Activated CD8-positive, alpha-beta T cell treated with anti-CD3 and anti-CD28 coated beads for 36 hours (primary cell): ENCODE results near the gene CENATAC. TPM values are rescaled to one million over a fixed set of nuclear protein-coding genes. Genes with fewer than 3 reads are reported as not detected.
A peak's percentile ranks its signal among the peaks of the same experiment; 100 is the strongest.

Source experiments
- ATAC-seq: fragments of 200-7000 bp; cut with Tn5 transposase; one replicate; pipeline ENCODE4 v1.10.0; 2021; ENCODE audit warnings: mild to moderate bottlenecking, moderate library complexity
- CTCF ChIA-PET: fragments of 350-600 bp; sonication (Branson Sonifier 250); formaldehyde crosslinking; loops from one replicate; lab custom pipeline; 2021; ENCODE audit warnings: antibody characterized with exemption; lab: Charles Lee
- POLR2A ChIA-PET: fragments of 350-600 bp; sonication (Branson Sonifier 250); formaldehyde crosslinking; loops from one replicate; lab custom pipeline; 2021; ENCODE audit warnings: antibody characterized with exemption; lab: Charles Lee
- DNase-seq: peaks from one replicate; pipeline ENCODE4 v3.0.0-alpha.2; 2020
- H3K27ac Mint-ChIP-seq: one replicate; pipeline ENCODE4 v1.8.0; 2021; ENCODE audit warnings: mild to moderate bottlenecking, mixed read lengths
- H3K27me3 Mint-ChIP-seq: one replicate; pipeline ENCODE4 v1.8.0; 2021; ENCODE audit warnings: mixed read lengths
- H3K36me3 Mint-ChIP-seq: one replicate; pipeline ENCODE4 v1.8.0; 2021; ENCODE audit warnings: low read depth, mixed read lengths
- H3K4me1 Mint-ChIP-seq: one replicate; pipeline ENCODE4 v1.8.0; 2021; ENCODE audit warnings: low read depth, mixed read lengths
- H3K4me3 Mint-ChIP-seq: one replicate; pipeline ENCODE4 v1.8.0; 2021; ENCODE audit warnings: mild to moderate bottlenecking, moderate library complexity, mixed read lengths
- H3K9me3 Mint-ChIP-seq: one replicate; pipeline ENCODE4 v1.8.0; 2021; ENCODE audit warnings: mixed read lengths
- intact Hi-C: fragments of 100-400 bp; cut with micrococcal nuclease; formaldehyde crosslinking; loops from one replicate; pipeline ENCODE4 v1.10.0; 2022
- total RNA-seq, 2 experiments: library from RNA; stranded (reverse); gene quantifications; one replicate each; pipeline ENCODE4 v1.2.3, GENCODE V29; 2021
- TF ChIP-seq, protein P1 (sequence below): fragments of 200-600 bp; IDR thresholded peaks from one replicate; pipeline ENCODE4 v1.8.0; 2022; ENCODE audit warnings: antibody characterized with exemption, mild to moderate bottlenecking

Gene CENATAC
- total RNA-seq, 2 experiments from 2014 or later: 22.0 to 24.1 TPM

DNA sequence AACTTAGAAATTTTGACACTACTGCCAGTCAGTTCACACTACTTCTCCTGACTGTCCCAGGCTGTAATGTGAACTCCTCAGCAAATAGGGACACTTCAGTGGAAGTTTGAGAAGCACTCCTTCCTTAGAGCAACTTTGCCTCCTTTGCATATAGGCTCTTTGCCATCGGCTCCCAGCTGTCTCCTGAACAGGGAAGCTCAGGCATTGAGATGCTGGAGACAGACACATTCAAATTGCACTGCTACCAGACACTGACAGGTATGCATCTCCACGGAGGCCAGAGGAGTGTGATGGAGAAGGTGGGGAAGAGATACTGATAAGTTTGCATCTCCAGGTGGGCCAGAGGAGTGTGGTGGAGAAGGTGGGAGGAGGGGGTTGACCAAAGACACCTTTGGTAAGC, 22.1 kb downstream of the CENATAC start:
- Mint-ChIP-seq H3K27me3 (no peaks in the 10 kb centered on the region), H3K4me1 (peaks cover 57% of the 10 kb centered on the region), H3K4me3 (peak overlapping the region; percentile 99), H3K36me3 (peaks cover 73% of the 10 kb centered on the region), H3K9me3 (no peaks in the 10 kb centered on the region), H3K27ac (peak overlapping the region; percentile 99)
- ATAC-seq: no peak
- ChIA-PET CTCF (interaction anchor here (1.3 to 1.7 kb wide), 3 partner anchors 10 to 16 kb away, joined by 3 to 6 read pairs (median 5); partner anchors contain the start of gene SLC37A4), POLR2A (interaction anchor here (0.7 to 8.6 kb wide), 12 partner anchors 8 to 248 kb away, joined by 3 to 106 read pairs (median 8); partner anchors contain the start of genes C2CD2L, CENATAC, HYOU1 and SLC37A4)
- DNase-seq: no peak
- TF ChIP-seq, protein P1, sequence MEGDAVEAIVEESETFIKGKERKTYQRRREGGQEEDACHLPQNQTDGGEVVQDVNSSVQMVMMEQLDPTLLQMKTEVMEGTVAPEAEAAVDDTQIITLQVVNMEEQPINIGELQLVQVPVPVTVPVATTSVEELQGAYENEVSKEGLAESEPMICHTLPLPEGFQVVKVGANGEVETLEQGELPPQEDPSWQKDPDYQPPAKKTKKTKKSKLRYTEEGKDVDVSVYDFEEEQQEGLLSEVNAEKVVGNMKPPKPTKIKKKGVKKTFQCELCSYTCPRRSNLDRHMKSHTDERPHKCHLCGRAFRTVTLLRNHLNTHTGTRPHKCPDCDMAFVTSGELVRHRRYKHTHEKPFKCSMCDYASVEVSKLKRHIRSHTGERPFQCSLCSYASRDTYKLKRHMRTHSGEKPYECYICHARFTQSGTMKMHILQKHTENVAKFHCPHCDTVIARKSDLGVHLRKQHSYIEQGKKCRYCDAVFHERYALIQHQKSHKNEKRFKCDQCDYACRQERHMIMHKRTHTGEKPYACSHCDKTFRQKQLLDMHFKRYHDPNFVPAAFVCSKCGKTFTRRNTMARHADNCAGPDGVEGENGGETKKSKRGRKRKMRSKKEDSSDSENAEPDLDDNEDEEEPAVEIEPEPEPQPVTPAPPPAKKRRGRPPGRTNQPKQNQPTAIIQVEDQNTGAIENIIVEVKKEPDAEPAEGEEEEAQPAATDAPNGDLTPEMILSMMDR: no peak
- intact Hi-C loops: no loop called here

DNA sequence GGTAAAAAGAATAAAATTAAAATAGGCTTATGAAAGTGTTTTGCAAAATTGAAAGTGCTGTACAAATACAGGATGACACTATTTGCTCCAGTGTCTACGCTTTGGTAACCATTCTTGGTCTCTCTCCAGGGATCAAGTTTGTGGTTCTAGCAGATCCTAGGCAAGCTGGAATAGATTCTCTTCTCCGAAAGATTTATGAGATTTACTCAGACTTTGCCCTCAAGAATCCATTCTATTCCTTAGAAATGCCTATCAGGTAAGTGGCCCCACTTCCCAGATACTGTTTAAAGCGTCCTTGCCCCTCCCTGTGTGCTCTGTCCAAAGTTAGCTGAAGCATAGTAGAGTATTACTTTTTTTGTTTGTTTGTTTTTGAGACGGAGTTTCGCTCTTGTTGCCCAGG, 23.7 kb downstream of the CENATAC start:
- CTCF ChIA-PET: interaction anchor here (1.7 kb wide), 1 partner anchor 32 kb away, joined by 3 read pairs; no protein-coding TSS in a partner anchor
- Mint-ChIP-seq H3K36me3 (peaks cover 63% of the 10 kb centered on the region), H3K9me3 (no peaks in the 10 kb centered on the region), H3K27me3 (no peaks in the 10 kb centered on the region), H3K27ac (peak overlapping the region; percentile 39), H3K4me3 (peak overlapping the region; percentile 12), H3K4me1 (peaks cover 48% of the 10 kb centered on the region)
- POLR2A ChIA-PET: interaction anchor here (1.7 kb wide), 1 partner anchor 24 kb away, joined by 5 read pairs; the partner anchor contains the start of gene CENATAC
- TF ChIP-seq, protein P1: no peak
- no peak for DNase-seq
- no peak for ATAC-seq
- intact Hi-C loops: no loop called here

GRCh38 chr11:119023741-119024140, 25.8 kb downstream of the CENATAC start:
- DNase-seq: no peak
- H3K9me3 Mint-ChIP-seq: no peaks in the 10 kb centered on the region
- intact Hi-C loops: no loop called here
- peak overlapping the region; percentile 52 for H3K27ac Mint-ChIP-seq
- no peak overlapping the region for H3K4me3 Mint-ChIP-seq
- no peak for ATAC-seq
- POLR2A ChIA-PET: interaction anchor here (2.3 to 8.4 kb wide), 2 partner anchors 7 to 24 kb away, joined by 10 to 98 read pairs; partner anchors contain the start of genes RPS25 and TRAPPC4
- H3K36me3 Mint-ChIP-seq: peaks cover 58% of the 10 kb centered on the region
- peaks cover 50% of the 10 kb centered on the region for H3K4me1 Mint-ChIP-seq
- CTCF ChIA-PET: interaction anchor here (3.3 kb wide), 1 partner anchor 32 kb away, joined by 8 read pairs; no protein-coding TSS in a partner anchor
- TF ChIP-seq, protein P1: no peak
- no peaks in the 10 kb centered on the region for H3K27me3 Mint-ChIP-seq

DNA sequence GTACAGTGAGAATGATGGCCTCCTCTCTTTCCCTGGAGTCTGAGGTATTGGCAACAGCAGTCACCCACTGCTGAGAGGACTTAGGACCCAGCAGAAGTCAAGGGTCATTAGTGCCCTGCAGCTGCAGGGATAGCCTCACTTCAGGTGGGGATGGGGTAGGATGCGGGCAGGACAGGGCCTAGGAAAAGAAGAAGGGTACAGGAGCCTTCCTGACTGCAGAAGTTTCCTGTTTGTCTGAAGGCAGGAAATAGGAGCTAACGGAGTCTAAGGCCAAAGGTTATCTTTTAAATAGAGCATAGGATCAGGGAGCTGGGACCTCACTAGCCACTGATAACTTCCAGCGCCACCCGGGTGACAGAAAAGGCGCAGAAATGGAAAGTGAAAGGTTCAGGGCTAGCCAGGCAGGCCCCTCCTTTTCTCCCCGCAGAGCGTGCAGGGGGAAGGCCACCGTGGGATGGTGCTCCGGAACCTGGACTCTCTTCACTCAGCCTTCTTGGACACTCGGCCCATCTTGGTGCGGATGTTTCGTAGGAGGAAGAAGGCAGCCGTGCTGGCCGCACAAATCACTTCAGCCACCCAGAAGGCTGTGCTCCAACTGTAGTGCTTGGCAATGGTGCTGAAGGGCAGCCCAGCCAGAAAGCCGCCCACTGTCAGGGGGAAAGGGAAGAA, 26.6 kb downstream of the CENATAC start:
- H3K27me3 Mint-ChIP-seq: no peaks in the 10 kb centered on the region
- ChIA-PET POLR2A (interaction anchor here (0.7 to 8.4 kb wide), 3 partner anchors 7 to 182 kb away, joined by 3 to 98 read pairs (median 10); partner anchors contain the start of genes RPS25 and TRAPPC4), CTCF (interaction anchor here (3.3 kb wide), 1 partner anchor 31 kb away, joined by 8 read pairs; no protein-coding TSS in a partner anchor)
- TF ChIP-seq, protein P1: no peak
- peaks cover 62% of the 10 kb centered on the region for H3K36me3 Mint-ChIP-seq
- DNase-seq (no peak), ATAC-seq (no peak)
- intact Hi-C loops: no loop called here
- peaks cover 58% of the 10 kb centered on the region for H3K4me1 Mint-ChIP-seq
- H3K9me3 Mint-ChIP-seq: no peaks in the 10 kb centered on the region
- H3K27ac Mint-ChIP-seq: peak overlapping the region; percentile 81
- no peak overlapping the region for H3K4me3 Mint-ChIP-seq
